GM21381 (cell line): ENCODE data around the gene KASH5.

Experiments
- ATAC-seq: cut with Tn5 transposase; IDR thresholded peaks from one replicate; pipeline ENCODE4 v1.9.1; 2021; ENCODE audit warnings: mild to moderate bottlenecking, moderate library complexity; ENCODE audit not compliant: unreplicated experiment

KASH5 gene

DNA sequence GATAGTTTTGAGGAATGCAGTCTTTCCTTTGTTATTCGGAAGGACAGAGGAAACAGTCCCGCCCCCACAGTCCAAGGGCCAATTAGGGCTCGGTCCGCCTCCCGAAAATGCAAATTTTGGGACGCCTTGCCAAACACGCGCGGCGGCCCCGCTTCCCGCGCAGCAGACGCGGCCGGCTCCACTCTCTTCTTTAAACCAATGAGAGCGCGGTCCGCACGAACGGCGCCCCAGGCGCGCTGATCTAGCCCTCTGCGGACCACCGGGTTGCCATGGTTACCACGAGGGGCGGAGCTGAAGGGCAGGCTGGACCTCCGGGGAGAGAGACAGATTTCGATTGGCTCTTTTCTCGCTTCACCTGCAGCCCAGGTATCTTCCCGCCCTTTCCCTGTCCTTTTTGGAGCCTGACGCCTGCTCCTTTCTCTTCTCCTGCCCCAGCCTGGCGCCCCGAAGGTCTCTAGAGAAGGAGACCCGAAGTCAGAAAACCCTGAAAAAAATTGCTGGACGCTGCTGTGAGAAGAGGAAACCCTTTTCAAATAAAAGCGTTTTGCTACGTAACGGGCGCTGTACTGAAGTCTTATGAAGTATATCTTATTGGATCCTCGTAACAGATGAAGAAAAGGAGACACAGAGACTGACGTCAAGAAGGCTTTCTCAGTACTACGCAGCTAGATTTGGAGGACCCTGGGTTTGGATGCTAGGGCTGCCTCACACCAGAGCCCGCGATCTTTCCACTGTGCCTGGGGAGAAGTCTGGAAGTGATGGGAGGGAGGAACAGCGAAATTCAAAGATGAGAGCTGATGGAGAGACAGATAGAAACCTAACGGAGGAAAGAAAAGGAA is 33.2 kb downstream of the KASH5 start:
- no peak for ATAC-seq

GRCh38 chr19:49421878-49422202 is 33.8 kb downstream of the KASH5 start:
- ATAC-seq, result no peak

DNA sequence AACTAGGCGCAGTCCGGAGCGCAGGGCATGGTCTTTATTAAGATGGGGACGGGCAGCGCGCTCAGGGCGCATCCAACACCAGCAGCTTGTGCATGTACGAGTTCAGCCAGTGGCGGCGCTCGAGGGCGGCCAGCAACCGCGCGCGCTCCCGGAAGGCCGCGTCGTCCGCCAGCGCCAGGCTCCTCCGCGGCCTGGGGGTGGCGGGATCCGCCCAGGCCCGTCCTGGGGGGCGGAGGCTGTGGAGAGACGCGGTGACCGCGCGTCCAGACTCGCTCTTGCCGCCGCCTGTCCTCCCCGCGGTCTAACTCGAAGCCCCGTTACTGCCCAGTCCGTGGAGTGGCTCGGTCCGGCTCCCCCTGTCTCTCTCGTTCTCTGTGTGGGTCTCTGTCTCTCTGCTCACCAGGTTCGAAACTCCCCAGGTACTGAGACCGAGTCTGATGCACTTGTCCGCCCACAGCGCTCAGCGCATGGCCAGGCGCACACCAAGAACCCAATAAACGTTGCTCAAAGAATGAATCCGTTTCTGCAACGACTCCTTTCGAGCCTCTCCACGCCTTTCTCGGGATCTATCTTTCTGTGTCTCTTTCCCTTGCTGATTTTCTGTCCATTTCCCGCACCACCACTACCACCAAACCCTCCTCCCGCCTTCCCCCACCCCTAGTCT is 34.5 kb downstream of the KASH5 start:
- no peak for ATAC-seq

- ATAC-seq, result no peak
Measured at GRCh38 chr19:49423071-49423984, 35.3 kb downstream of the KASH5 start, which contains the start of gene PTH2. Gene PTH2, minus strand, starts transcription at chr19:49423441. Its CDS starts 102 bp downstream, at chr19:49423339.

DNA sequence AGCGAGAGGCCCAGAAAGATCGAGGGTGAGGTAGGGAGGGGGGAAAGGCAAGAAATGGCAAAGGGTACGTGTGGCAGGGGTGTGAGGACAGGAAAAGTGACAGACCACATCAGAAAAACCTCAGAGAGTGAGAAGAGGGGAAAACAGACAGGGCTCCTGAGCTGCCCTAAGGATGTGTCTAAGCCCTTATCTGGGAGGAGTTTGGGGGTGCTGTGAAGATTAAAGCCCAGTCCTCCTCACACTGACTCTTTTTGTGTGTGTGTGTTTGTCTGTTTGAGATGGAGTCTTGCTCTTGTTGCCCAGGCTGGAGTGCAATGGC is 35.9 kb downstream of the KASH5 start:
- ATAC-seq, result no peak

GRCh38 chr19:49425178-49425577 is 37.1 kb downstream of the KASH5 start, which contains the start of gene GFY:
Gene GFY, plus strand, starts transcription at chr19:49425388. Its CDS starts 1,043 bp downstream, at chr19:49426431.
- no peak for ATAC-seq

DNA sequence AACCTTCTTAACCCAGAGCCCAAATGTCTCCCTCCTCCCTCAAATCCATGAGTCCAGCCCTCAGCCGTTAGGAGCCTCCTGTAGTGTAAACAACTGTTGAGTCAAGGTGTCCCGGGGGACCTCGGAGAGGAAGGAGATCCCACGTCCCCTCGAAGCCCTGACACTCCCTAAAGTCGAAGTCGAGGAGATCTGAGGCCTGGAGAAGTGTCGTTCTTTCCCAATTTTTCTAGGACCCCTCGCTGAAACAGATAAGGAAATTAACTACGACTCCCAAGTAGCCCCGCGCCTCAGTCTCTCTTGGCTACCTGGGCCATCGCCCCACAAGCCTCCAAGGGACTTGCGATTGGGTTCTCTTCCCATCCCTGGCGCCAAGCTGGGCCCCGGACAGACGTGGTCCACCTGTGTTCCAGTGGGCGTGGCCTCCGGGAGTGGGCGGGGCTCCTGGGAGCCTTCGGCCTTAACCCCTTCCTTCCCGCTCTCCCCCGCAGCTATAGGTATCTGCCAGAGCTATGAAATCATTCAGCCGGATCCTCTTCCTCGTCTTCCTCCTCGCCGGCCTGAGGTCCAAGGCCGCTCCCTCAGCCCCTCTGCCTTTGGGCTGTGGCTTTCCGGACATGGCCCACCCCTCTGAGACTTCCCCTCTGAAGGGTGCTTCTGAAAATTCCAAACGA is 38.0 kb downstream of the KASH5 start:
- ATAC-seq, result no peak

DNA sequence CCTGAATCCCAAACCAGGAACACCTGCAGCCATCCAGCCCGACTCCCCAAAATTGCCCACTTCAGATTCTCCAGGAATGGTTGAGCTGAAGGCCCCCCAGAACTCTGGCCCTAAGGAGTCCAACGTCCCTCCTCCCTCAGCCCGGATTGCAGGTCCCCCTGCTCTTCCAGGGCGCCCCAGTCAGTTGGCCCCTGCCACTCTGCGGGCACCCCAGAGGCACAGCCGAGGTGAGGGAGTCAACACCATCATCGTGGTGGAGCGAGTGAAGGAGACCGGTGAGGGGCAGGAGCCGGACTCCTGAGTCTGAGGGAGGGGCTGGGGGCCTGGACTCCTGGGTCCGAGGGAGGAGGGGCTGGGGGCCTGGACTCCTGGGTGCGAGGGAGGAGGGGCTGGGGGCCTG is 39.3 kb downstream of the KASH5 start:
- no peak for ATAC-seq

DNA sequence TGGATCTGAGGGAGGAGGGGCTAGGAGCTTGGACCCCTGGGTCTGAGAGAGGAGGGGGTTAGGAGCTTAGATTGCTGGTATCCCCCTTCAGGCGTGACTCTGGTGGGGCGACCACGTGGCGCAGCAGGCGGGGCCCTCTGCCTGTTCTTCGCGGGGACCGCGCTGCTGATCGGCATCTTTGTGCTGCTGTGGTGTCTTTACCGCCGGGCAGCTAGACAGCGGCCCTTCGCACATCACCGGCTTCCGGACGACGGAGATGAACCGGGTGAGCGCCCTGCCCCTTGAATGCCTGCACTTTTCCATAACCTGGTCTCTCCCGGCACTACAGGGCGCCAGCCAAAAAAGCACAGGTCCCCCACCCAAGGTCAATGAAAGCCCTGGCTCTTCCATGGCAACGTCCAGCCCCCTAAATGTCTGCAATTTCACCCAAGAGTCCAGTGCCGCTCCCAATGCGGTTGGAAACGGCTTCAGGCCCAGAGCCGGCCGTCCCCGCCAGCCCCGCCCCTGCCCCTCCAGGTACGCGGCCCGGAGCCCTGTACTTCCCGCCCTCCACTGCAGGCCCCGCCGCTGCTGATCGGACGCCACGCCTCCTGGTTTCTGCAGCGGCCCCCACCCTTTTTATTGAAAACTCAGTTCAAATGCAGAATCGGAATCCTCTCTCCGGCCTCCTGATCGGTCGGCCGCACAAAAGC is 40.0 kb downstream of the KASH5 start:
- ATAC-seq, result no peak

DNA sequence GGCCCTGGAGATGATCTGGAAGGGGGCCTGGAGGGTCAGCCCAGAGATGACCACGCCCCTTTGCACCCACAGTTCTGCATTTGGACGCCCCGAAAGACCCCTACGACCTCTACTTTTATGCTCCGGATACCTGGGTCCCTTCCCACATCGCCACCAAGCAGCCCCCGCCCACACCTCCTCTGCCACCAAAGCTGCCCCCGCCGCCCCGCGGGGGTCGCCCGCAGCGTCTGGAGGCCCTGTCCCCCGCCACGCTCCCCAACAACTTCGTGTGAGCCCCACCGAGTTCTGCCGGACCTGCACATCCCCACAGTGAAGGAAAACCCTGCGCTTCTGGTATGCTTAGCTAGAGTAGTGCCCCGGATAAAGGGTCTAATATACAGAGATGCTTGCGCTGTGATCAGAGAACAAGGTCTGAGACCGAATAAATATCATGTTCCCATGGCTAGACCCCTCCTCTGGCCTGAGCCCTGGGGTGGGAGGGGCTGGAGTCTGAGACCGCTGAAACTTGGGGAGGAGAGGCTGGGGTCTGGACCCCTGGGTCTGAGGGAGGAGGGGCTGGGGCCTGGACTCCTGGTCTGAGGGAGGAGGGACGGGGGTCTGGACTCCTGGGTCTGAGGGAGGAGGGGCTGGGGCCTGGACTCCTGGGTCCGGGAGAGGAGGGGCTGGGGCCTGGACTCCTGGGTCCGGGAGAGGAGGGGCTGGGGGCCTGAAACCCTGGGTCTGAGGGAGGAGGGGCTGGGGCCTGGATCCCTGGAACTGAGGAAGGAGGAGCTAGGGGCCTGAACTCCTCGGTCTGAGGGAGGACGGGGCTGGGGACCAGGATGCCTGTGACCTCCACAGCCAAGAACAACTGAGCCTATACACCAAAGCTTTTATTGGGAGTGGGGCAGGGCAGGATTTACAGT is 40.8 kb downstream of the KASH5 start:
- ATAC-seq, result no peak

- ATAC-seq, result no peak
Measured at GRCh38 chr19:49430172-49430677, 42.2 kb downstream of the KASH5 start.

DNA sequence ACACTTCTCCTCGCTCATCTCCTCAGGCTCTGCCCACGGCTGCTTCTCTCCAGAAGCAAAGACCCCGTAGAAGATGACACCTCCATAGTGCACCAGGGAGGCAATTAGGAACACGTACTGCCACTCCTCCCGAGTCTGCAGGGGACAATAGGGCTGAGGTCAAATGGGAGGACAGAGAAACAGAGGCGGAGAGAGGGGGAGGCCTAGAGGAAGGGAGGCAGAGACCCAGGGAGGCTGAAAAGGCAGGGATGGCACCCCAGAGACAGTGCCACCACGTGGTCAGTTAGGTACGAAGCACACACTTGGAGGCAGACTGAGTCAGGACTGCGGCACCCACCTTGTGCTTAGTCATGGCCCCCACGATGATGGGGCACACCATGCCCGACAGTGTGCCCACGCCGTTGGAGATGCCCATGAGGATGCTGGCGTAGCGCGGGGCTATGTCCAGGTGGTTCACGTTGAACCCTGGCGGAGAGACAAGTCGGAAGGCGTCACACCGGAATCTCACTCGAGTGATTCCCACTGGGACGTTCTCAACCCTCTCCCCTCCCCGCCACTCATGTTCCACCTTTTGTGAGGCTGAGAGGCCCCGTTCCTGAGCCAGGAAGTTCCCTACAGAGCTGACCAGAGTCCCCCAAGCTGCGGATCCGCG is 42.8 kb downstream of the KASH5 start:
- ATAC-seq, result no peak

- ATAC-seq, result no peak
Measured at GRCh38 chr19:49431330-49431749, 43.3 kb downstream of the KASH5 start.

GRCh38 chr19:49432141-49433073 is 44.4 kb downstream of the KASH5 start:
- ATAC-seq, result no peak

GRCh38 chr19:49433240-49433901 is 45.3 kb downstream of the KASH5 start:
- no peak for ATAC-seq

GRCh38 chr19:49434907-49435583 is 47.0 kb downstream of the KASH5 start:
- no peak for ATAC-seq
